ENCODE results near the gene KNG1. TPM values are rescaled to one million over a fixed set of nuclear protein-coding genes. Genes with fewer than 3 reads are reported as not detected.
"Not testable (repeated sequence)": the region's sequence is repeated elsewhere in the genome, so short reads cannot be mapped to it uniquely, and the experiment has no call there.

The KNG1 gene
- total RNA-seq, 6 donors from 2014 or later, result 0.46 to 0.51 TPM; not detected in 4

- Histone ChIP-seq H3K36me3 (no peaks in the 10 kb centered on the region), H3K27me3 (no peaks in the 10 kb centered on the region), H3K27ac (no peak overlapping the region), H3K4me3 (no peak overlapping the region), H3K9me3 (no peaks in the 10 kb centered on the region), H3K4me1 (no peaks in the 10 kb centered on the region)
- ATAC-seq (ENCODE audit: low FRiP score in 2 of 2) (no peak), DNase-seq (no peak)
- whole genome bisulfite sequencing, 2 donors, result 69 to 73% methylated on average over 12 of the region's 12 CpGs
- TF ChIP-seq EP300 (IDR thresholded peaks at IDR 0.05), result no peak
- TF ChIP-seq POLR2AphosphoS5 (IDR thresholded peaks at IDR 0.05), result no peak
- TF ChIP-seq POLR2A (IDR thresholded peaks at IDR 0.05), result no peak
- TF ChIP-seq CTCF (IDR thresholded peaks at IDR 0.05), result no peak
Measured at GRCh38 chr3:186687120-186687651, 30.0 kb upstream of the KNG1 start.

GRCh38 chr3:186690304-186690703, 26.9 kb upstream of the KNG1 start:
- ATAC-seq (ENCODE audit: low FRiP score in 2 of 2); H3K9me3 ChIP-seq; H3K36me3 ChIP-seq; H3K4me3 ChIP-seq; H3K4me1 ChIP-seq; H3K27ac ChIP-seq; DNase-seq; H3K27me3 ChIP-seq: not testable (repeated sequence)
- WGBS, 2 donors, result 80 to 82% methylated on average over 1 of the region's 1 CpG

- H3K9me3 ChIP-seq, result no peaks in the 10 kb centered on the region
- no peaks in the 10 kb centered on the region for H3K4me1 ChIP-seq
- TF ChIP-seq POLR2AphosphoS5 (IDR thresholded peaks at IDR 0.05) (no peak), EP300 (IDR thresholded peaks at IDR 0.05) (no peak), CTCF (IDR thresholded peaks at IDR 0.05) (no peak), POLR2A (IDR thresholded peaks at IDR 0.05) (no peak)
- no peak overlapping the region for H3K4me3 ChIP-seq
- no peaks in the 10 kb centered on the region for H3K36me3 ChIP-seq
- no peak for DNase-seq
- 85 to 91% methylated on average over 7 of the region's 7 CpGs for WGBS, 2 donors
- no peaks in the 10 kb centered on the region for H3K27me3 ChIP-seq
- H3K27ac ChIP-seq, result no peak overlapping the region
- ATAC-seq (ENCODE audit: low FRiP score in 2 of 2), result no peak
Measured at GRCh38 chr3:186691676-186692075, 25.5 kb upstream of the KNG1 start.

GRCh38 chr3:186693843-186694242, 23.3 kb upstream of the KNG1 start:
- no peaks in the 10 kb centered on the region for H3K36me3 ChIP-seq
- 71 to 77% methylated on average over 3 of the region's 3 CpGs for WGBS, 2 donors
- no peaks in the 10 kb centered on the region for H3K4me1 ChIP-seq
- no peak overlapping the region for H3K27ac ChIP-seq
- DNase-seq (no peak), ATAC-seq (ENCODE audit: low FRiP score in 2 of 2) (no peak)
- no peak overlapping the region for H3K4me3 ChIP-seq
- TF ChIP-seq CTCF (IDR thresholded peaks at IDR 0.05) (no peak), POLR2A (IDR thresholded peaks at IDR 0.05) (no peak), POLR2AphosphoS5 (IDR thresholded peaks at IDR 0.05) (no peak), EP300 (IDR thresholded peaks at IDR 0.05) (no peak)
- H3K27me3 ChIP-seq, result no peaks in the 10 kb centered on the region
- no peaks in the 10 kb centered on the region for H3K9me3 ChIP-seq

GRCh38 chr3:186694288-186695032, 22.7 kb upstream of the KNG1 start:
- no peaks in the 10 kb centered on the region for H3K9me3 ChIP-seq
- no peaks in the 10 kb centered on the region for H3K27me3 ChIP-seq
- H3K36me3 ChIP-seq, result no peaks in the 10 kb centered on the region
- TF ChIP-seq CTCF (IDR thresholded peaks at IDR 0.05) (no peak), EP300 (IDR thresholded peaks at IDR 0.05) (no peak), POLR2A (IDR thresholded peaks at IDR 0.05) (no peak), POLR2AphosphoS5 (IDR thresholded peaks at IDR 0.05) (no peak)
- H3K27ac ChIP-seq, result no peak overlapping the region
- no peak for ATAC-seq (ENCODE audit: low FRiP score in 2 of 2)
- H3K4me3 ChIP-seq, result no peak overlapping the region
- WGBS, 2 donors, result 79 to 80% methylated on average over 6 of the region's 6 CpGs
- H3K4me1 ChIP-seq, result no peaks in the 10 kb centered on the region
- no peak for DNase-seq
